ENCODE data around the gene RPA4. TPM values are rescaled to one million over a fixed set of nuclear protein-coding genes. Genes with fewer than 3 reads are reported as not detected.
"Not testable (repeated sequence)": the region's sequence is repeated elsewhere in the genome, so short reads cannot be mapped to it uniquely, and the experiment has no call there.

The RPA4 gene
- total RNA-seq: 1 to 10 TPM; 1.5 to 2.4 TPM
- long read RNA-seq: 0 reads

- no peak for DNase-seq
- intact Hi-C loops (cut with DNase I, micrococcal nuclease): no loop called here
- no peak for ATAC-seq
Observed at GRCh38 chrX:96883608-96884007, at the start of gene RPA4. TSS of gene RPA4 (plus strand) at chrX:96883908. CDS start at chrX:96884311, 403 bp downstream.

- intact Hi-C loops (cut with DNase I, micrococcal nuclease): no loop called here
- DNase-seq (no peak), ATAC-seq (no peak)
Observed at GRCh38 chrX:96834137-96834536, 49.6 kb upstream of the RPA4 start.

GRCh38 chrX:96835660-96836289 lies 47.9 kb upstream of the RPA4 start:
- intact Hi-C loops (cut with DNase I, micrococcal nuclease): no loop called here
- DNase-seq (no peak), ATAC-seq (no peak)

- intact Hi-C loops (cut with DNase I, micrococcal nuclease): no loop called here
- DNase-seq (no peak), ATAC-seq (no peak)
Observed at GRCh38 chrX:96837808-96838207, 45.9 kb upstream of the RPA4 start.

- DNase-seq (no peak), ATAC-seq (no peak)
- intact Hi-C loops (cut with DNase I, micrococcal nuclease): no loop called here
Observed at GRCh38 chrX:96838537-96838936, 45.2 kb upstream of the RPA4 start.

GRCh38 chrX:96841325-96841724 lies 42.4 kb upstream of the RPA4 start:
- ATAC-seq: no peak
- intact Hi-C loops (cut with DNase I, micrococcal nuclease): no loop called here
- no peak for DNase-seq

GRCh38 chrX:96841866-96842265 lies 41.8 kb upstream of the RPA4 start:
- ATAC-seq; DNase-seq; intact Hi-C loops (cut with DNase I, micrococcal nuclease): not testable (repeated sequence)

- intact Hi-C loops (cut with DNase I, micrococcal nuclease): no loop called here
- DNase-seq (no peak), ATAC-seq (no peak)
Observed at GRCh38 chrX:96843566-96843965, 40.1 kb upstream of the RPA4 start.

- intact Hi-C loops (cut with DNase I, micrococcal nuclease): no loop called here
Observed at GRCh38 chrX:96846841-96847240, 36.9 kb upstream of the RPA4 start.

GRCh38 chrX:96859422-96859821 lies 24.3 kb upstream of the RPA4 start:
- DNase-seq; ATAC-seq; intact Hi-C loops (cut with DNase I, micrococcal nuclease): not testable (repeated sequence)

More at GRCh38 chrX:96846841-96847240, 36.9 kb upstream of the RPA4 start:
- DNase-seq: no peak
- ATAC-seq: no peak

GRCh38 chrX:96861218-96861617 lies 22.5 kb upstream of the RPA4 start:
- ATAC-seq: no peak
- no peak for DNase-seq
- intact Hi-C loops (cut with DNase I, micrococcal nuclease): no loop called here

- DNase-seq: no peak
- intact Hi-C loops (cut with DNase I, micrococcal nuclease): no loop called here
- no peak for ATAC-seq
Observed at GRCh38 chrX:96861661-96862060, 22.0 kb upstream of the RPA4 start.

GRCh38 chrX:96884027-96884426 lies 319 bp downstream of the RPA4 start:
- no peak for DNase-seq
- no peak for ATAC-seq
- intact Hi-C loops (cut with DNase I, micrococcal nuclease): no loop called here

GRCh38 chrX:96889726-96890125 lies 6.0 kb downstream of the RPA4 start:
- intact Hi-C loops (cut with DNase I, micrococcal nuclease): no loop called here
- ATAC-seq: no peak
- no peak for DNase-seq

GRCh38 chrX:96906741-96907140 lies 23.0 kb downstream of the RPA4 start:
- DNase-seq (no peak), ATAC-seq (no peak)
- intact Hi-C loops (cut with DNase I, micrococcal nuclease): no loop called here

GRCh38 chrX:96907516-96908272 lies 24.0 kb downstream of the RPA4 start:
- ATAC-seq (no peak), DNase-seq (no peak)
- intact Hi-C loops (cut with DNase I, micrococcal nuclease): no loop called here

- DNase-seq (no peak), ATAC-seq (no peak)
- intact Hi-C loops (cut with DNase I, micrococcal nuclease): no loop called here
Observed at GRCh38 chrX:96909291-96909690, 25.6 kb downstream of the RPA4 start.

- intact Hi-C loops (cut with DNase I, micrococcal nuclease): no loop called here
- no peak for ATAC-seq
- no peak for DNase-seq
Observed at GRCh38 chrX:96918864-96919263, 35.2 kb downstream of the RPA4 start.

GRCh38 chrX:96919672-96920071 lies 36.0 kb downstream of the RPA4 start:
- no peak for DNase-seq
- intact Hi-C loops (cut with DNase I, micrococcal nuclease): no loop called here
- ATAC-seq: no peak

- ATAC-seq (no peak), DNase-seq (no peak)
- intact Hi-C loops (cut with DNase I, micrococcal nuclease): no loop called here
Observed at GRCh38 chrX:96924581-96924980, 40.9 kb downstream of the RPA4 start.

GRCh38 chrX:96929036-96929435 lies 45.3 kb downstream of the RPA4 start:
- intact Hi-C loops (cut with DNase I, micrococcal nuclease): no loop called here
- DNase-seq (no peak), ATAC-seq (no peak)
